ENCODE data around the gene AQR. TPM values are rescaled to one million over a fixed set of nuclear protein-coding genes. Genes with fewer than 3 reads are reported as not detected.

AQR gene
- total RNA-seq, 4 donors from 2014 or later: 18.8 to 24.9 (median 23.9) TPM

DNA sequence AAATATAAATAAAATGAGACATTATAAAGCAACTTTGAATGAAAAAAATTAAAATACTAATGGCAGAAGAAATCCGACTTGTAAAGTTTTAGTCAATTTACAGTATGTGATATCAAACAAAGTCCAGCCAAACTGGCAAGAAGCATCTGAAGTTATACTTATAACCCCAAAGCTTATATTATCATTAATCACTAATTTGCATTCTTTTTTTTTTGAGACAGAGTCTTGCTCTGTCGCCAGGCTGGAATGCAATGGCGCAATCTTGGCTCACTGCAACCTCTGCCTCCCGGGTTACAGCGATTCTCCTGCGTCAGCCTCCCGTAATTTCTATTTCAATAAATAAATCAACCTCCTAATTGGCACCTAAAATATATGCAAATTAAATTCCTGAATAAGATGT is 80.1 kb downstream of the AQR start:
- H3K4me1 ChIP-seq: no peaks in the 10 kb centered on the region
- WGBS, 2 donors: 79 to 90% methylated on average over 7 of the region's 7 CpGs
- no peak for DNase-seq (ENCODE audit: low spot score in 2 of 2)
- H3K27ac ChIP-seq: no peak overlapping the region
- peaks cover 0 to 84% (median 10%) of the 10 kb centered on the region in 3 donors for H3K36me3 ChIP-seq
- H3K9me3 ChIP-seq: peaks cover 0 to 12% (median 0%) of the 10 kb centered on the region in 4 donors
- no peak for TF ChIP-seq EP300 (IDR thresholded peaks at IDR 0.05)
- TF ChIP-seq POLR2A (IDR thresholded peaks at IDR 0.05): no peak
- no peak for TF ChIP-seq CTCF (IDR thresholded peaks at IDR 0.05)
- H3K4me3 ChIP-seq: no peak overlapping the region
- H3K27me3 ChIP-seq: no peaks in the 10 kb centered on the region

DNA sequence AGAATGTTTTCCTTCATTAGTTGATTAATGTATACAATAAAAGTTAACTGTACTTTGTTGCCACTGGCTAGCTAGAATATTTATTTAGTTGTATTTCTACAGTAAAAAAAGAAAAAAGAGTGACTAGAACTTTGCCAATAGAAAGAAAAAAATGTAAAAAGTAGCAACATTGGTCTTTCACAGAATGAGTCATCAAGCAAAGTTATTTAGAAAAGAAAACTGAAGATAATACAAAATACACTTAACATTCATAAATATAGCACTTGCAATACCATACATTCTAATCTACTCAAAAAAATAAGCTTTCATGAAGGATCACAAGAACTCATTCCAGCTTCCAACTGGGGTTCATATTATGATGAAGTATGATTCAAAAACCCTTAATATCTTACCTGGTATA is 83.4 kb downstream of the AQR start:
- DNase-seq (ENCODE audit: low spot score in 2 of 2): no peak
- no peaks in the 10 kb centered on the region for H3K4me1 ChIP-seq
- no peaks in the 10 kb centered on the region for H3K27me3 ChIP-seq
- no peak overlapping the region for H3K4me3 ChIP-seq
- H3K27ac ChIP-seq: no peak overlapping the region
- H3K9me3 ChIP-seq: no peaks in the 10 kb centered on the region
- H3K36me3 ChIP-seq: peaks cover 0 to 86% (median 5%) of the 10 kb centered on the region in 3 donors
- TF ChIP-seq CTCF (IDR thresholded peaks at IDR 0.05) (no peak), EP300 (IDR thresholded peaks at IDR 0.05) (no peak), POLR2A (IDR thresholded peaks at IDR 0.05) (no peak)

DNA sequence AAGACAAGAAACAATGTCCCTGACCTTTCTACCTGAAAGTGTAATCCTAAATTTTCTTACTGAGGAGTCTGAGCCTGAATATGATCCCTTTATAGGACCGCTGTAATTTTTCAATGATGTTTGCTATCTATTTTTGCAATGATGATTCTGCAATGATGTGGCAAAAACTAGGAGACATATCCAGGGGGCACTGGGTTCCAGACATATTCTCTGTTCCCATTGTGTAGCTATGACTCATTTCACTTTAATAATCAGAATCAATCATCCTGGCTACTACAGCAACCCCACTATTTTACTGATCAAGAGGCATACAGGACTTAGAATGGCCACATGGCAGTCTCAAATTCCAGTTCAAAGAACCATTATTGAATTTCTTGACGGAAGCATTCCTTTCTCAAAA is 85.9 kb downstream of the AQR start:
- no peak for DNase-seq (ENCODE audit: low spot score in 2 of 2)
- H3K4me1 ChIP-seq: no peaks in the 10 kb centered on the region
- H3K36me3 ChIP-seq: peaks cover 0 to 85% (median 5%) of the 10 kb centered on the region in 3 donors
- no peak for TF ChIP-seq CTCF (IDR thresholded peaks at IDR 0.05)
- TF ChIP-seq EP300 (IDR thresholded peaks at IDR 0.05): no peak
- no peak for TF ChIP-seq POLR2A (IDR thresholded peaks at IDR 0.05)
- no peak overlapping the region for H3K4me3 ChIP-seq
- H3K9me3 ChIP-seq: no peaks in the 10 kb centered on the region
- H3K27ac ChIP-seq: no peak overlapping the region
- no peaks in the 10 kb centered on the region for H3K27me3 ChIP-seq
- WGBS, 2 donors: 96 to 99% methylated on average over 2 of the region's 2 CpGs

GRCh38 chr15:34883042-34883441 is 86.5 kb downstream of the AQR start:
- Histone ChIP-seq H3K4me1 (no peaks in the 10 kb centered on the region), H3K27ac (no peak overlapping the region), H3K9me3 (no peaks in the 10 kb centered on the region), H3K27me3 (no peaks in the 10 kb centered on the region), H3K4me3 (no peak overlapping the region), H3K36me3 (peaks cover 0 to 85% (median 5%) of the 10 kb centered on the region in 3 donors)
- 93 to 94% methylated on average over 1 of the region's 1 CpG for WGBS, 2 donors
- DNase-seq (ENCODE audit: low spot score in 2 of 2): no peak
- TF ChIP-seq EP300 (IDR thresholded peaks at IDR 0.05) (no peak), CTCF (IDR thresholded peaks at IDR 0.05) (no peak), POLR2A (IDR thresholded peaks at IDR 0.05) (no peak)

DNA sequence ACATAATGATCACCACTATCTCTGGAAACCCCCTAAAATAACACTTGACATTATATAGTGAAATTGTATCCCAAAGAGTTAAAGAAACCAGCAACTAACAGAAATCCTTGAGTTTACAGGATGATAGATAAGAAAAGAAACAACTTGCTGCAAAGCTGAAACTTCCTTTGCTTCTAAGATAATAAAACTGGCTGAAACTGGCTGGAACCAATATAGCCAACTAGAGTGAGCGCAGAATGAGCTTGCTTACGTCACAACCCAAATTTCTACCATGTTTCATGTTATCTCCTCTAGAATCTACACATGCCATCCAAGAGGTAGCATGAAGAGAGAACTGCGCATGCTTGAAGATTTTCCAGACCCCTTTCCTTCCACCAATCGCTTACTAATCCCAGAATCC is 90.4 kb downstream of the AQR start:
- no peak overlapping the region for H3K4me3 ChIP-seq
- H3K36me3 ChIP-seq: peaks cover 0 to 84% (median 12%) of the 10 kb centered on the region in 3 donors
- WGBS, 2 donors: 87 to 88% methylated on average over 4 of the region's 4 CpGs
- H3K27ac ChIP-seq: no peak overlapping the region
- no peaks in the 10 kb centered on the region for H3K9me3 ChIP-seq
- DNase-seq (ENCODE audit: low spot score in 2 of 2): no peak
- TF ChIP-seq CTCF (IDR thresholded peaks at IDR 0.05) (no peak), POLR2A (IDR thresholded peaks at IDR 0.05) (no peak), EP300 (IDR thresholded peaks at IDR 0.05) (no peak)
- no peaks in the 10 kb centered on the region for H3K27me3 ChIP-seq
- no peaks in the 10 kb centered on the region for H3K4me1 ChIP-seq
